Esophagus squamous epithelium (tissue), 4 donors: Measurements from ENCODE around the gene MAGOH.

Experiments
- CTCF ChIP-seq, 6 experiments: fragments of 450-650 bp in 4 of 6; fragments of 200-600 bp in 2 of 6; sonication (generic) in 2 of 6; IDR thresholded peaks; one replicate each; pipeline ENCODE4 v1.5.1; 2016 to 2019; ENCODE audit warnings: antibody characterized with exemption in 6 of 6, mild to moderate bottlenecking in 4 of 6, moderate library complexity in 4 of 6
- POLR2A ChIP-seq, 4 donors: fragments of 450-650 bp; IDR thresholded peaks; one replicate each; pipeline ENCODE4 v1.6.1; 2017; ENCODE audit warnings: antibody characterized with exemption in 4 of 4, mild to moderate bottlenecking in 4 of 4, moderate library complexity in 3 of 4

DNA sequence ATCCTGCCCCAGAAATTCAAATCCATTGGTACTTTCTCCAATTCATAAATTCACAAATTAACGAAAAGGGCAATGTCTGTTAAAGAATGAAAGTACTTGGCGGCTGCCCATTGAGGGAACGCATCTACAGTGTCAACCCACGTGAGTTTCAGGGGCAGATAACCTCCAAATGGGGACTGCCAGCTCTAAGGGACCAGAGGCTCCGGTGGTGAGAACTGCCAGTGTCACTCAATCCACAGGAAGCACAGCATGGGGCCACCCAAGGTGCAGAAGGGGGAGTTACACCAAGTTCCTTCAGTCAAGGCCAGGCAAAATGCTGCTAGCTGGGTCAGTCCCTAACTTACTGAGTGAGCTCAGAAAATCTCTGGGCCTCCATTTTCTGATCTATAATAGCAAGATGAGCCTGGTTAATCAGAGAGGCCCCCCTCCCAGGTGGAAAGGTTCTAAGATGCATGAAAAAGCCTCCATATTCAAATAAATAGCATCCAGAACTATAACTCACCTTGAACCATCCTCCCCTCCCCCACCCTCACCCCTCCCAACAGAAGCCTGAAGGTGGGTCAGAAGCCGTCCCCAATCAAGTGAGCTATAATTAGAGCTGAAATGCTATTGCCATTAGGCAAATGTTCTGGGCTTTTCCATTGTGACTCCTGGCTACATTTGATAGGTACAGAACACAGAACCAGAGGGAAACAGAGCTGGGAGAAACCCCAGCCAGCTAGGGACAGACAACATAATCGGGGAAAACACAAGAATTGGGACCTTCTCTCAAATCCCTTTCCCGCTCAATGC, 47.8 kb upstream of the MAGOH start:
- no peak for TF ChIP-seq POLR2A (IDR thresholded peaks at IDR 0.05)
- no peak for TF ChIP-seq CTCF (IDR thresholded peaks at IDR 0.05)
